Measurements from ENCODE around the gene ROBO4.
A peak's percentile ranks its signal among the peaks of the same experiment; 100 is the strongest.

The ROBO4 gene

DNA sequence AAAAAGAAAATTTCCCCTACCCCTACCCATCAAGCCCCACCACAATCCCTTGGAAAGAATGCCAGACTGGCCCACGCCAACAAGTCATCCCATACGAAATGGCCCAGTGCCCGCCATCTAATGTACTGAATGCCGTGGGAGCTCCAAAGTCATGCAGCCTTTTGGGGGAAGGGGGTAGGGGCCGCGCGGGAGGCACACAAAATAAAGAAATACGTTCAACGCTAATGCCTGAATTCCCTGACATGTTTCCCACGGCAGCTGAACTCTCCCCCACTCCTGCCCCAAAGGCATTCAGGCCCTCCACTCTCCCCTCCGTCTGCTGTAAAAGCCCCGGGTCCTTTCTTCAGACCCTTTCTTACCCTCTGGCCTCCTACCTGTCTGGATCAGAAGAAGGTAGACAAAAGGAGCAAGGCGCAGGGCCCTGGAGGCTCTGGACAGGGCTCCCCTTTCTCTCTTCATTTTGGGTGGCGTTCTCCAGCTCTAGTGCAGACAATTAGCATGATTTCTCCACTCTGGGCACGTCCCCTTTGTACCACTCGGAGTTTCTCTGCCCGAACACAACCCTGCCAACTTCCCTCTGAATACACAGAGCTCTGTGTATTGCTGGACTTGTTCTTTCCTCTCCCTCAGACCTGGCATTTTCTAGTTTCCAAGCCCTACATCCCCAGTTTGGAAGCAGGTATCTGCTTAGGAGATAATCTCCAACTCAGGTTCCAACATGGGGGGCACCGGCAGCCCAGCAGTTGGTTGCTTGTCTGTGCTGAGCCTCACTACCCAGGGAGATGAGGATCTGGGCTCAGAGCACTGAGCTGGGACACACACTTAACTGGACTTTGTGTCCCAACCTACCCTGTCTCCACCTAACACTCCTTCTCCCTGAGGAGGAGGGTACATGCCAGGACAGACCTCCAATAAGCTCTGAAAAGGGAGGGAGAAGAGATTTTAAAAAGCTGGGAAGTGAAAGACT lies 38.2 kb upstream of the ROBO4 start, which contains the start of gene HEPACAM:
TSS of gene HEPACAM (minus strand) at position 500 of the 967 bp plus-strand sequence. CDS start at position 459, 41 bp downstream.
- H3K36me3 ChIP-seq (ENCODE audit: control insufficient read depth, insufficient read depth, low read length, severe bottlenecking), result no peaks in the 10 kb centered on the region
- H3K4me1 ChIP-seq (ENCODE audit: control insufficient read depth, insufficient read depth, low read length), result peaks cover 33% of the 10 kb centered on the region
- no peaks in the 10 kb centered on the region for H3K27me3 ChIP-seq (replicated peaks; ENCODE audit: control insufficient read depth, insufficient read depth, low read length)
- peak within 1 kb of the TSS; percentile 48 for H3K4me3 ChIP-seq (ENCODE audit: low read length)
- H3K9me3 ChIP-seq (ENCODE audit: control insufficient read depth, low read length), result no peaks in the 10 kb centered on the region
- peak within 1 kb of the TSS; percentile 47 for H3K9ac ChIP-seq (ENCODE audit: low read length)
- DNase-seq (ENCODE audit: low read depth), result no peak

GRCh38 chr11:124934862-124935547 lies 37.3 kb upstream of the ROBO4 start:
- peak; percentile 73 for DNase-seq (ENCODE audit: low read depth)
- H3K4me3 ChIP-seq (ENCODE audit: low read length), result peak overlapping the region; percentile 48
- peaks cover 36% of the 10 kb centered on the region for H3K4me1 ChIP-seq (ENCODE audit: control insufficient read depth, insufficient read depth, low read length)
- no peaks in the 10 kb centered on the region for H3K27me3 ChIP-seq (replicated peaks; ENCODE audit: control insufficient read depth, insufficient read depth, low read length)
- no peaks in the 10 kb centered on the region for H3K36me3 ChIP-seq (ENCODE audit: control insufficient read depth, insufficient read depth, low read length, severe bottlenecking)
- peak overlapping the region; percentile 47 for H3K9ac ChIP-seq (ENCODE audit: low read length)
- H3K9me3 ChIP-seq (ENCODE audit: control insufficient read depth, low read length), result no peaks in the 10 kb centered on the region

DNA sequence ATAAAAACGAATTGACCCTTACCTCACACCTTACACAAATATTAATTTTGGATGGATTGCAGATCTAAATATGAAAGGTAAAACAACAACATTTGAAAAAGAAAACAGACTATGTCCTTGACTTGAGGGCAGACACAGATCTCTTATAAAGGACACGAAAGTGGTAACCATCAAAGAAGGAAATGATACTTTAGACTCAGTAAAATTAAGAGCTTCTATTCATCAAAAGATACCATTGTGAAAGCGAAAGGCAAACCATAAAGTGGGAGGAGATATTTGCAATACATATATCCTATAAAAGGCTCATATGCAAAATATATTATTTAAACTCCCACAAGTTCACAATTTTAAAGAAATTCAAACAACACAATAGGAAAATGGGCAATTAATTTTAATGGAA lies 33.1 kb upstream of the ROBO4 start:
- Histone ChIP-seq H3K9ac (ENCODE audit: low read length) (no peak overlapping the region), H3K36me3 (ENCODE audit: control insufficient read depth, insufficient read depth, low read length, severe bottlenecking) (no peaks in the 10 kb centered on the region), H3K9me3 (ENCODE audit: control insufficient read depth, low read length) (no peaks in the 10 kb centered on the region), H3K4me3 (ENCODE audit: low read length) (no peak overlapping the region), H3K4me1 (ENCODE audit: control insufficient read depth, insufficient read depth, low read length) (peaks cover 33% of the 10 kb centered on the region), H3K27me3 (replicated peaks; ENCODE audit: control insufficient read depth, insufficient read depth, low read length) (no peaks in the 10 kb centered on the region)
- no peak for DNase-seq (ENCODE audit: low read depth)

GRCh38 chr11:124928942-124929665 lies 31.4 kb upstream of the ROBO4 start:
- no peak overlapping the region for H3K4me3 ChIP-seq (ENCODE audit: low read length)
- DNase-seq (ENCODE audit: low read depth), result no peak
- H3K27me3 ChIP-seq (replicated peaks; ENCODE audit: control insufficient read depth, insufficient read depth, low read length), result no peaks in the 10 kb centered on the region
- H3K9me3 ChIP-seq (ENCODE audit: control insufficient read depth, low read length), result no peaks in the 10 kb centered on the region
- H3K36me3 ChIP-seq (ENCODE audit: control insufficient read depth, insufficient read depth, low read length, severe bottlenecking), result no peaks in the 10 kb centered on the region
- no peak overlapping the region for H3K9ac ChIP-seq (ENCODE audit: low read length)
- peaks cover 19% of the 10 kb centered on the region for H3K4me1 ChIP-seq (ENCODE audit: control insufficient read depth, insufficient read depth, low read length)

- H3K9ac ChIP-seq (ENCODE audit: low read length), result no peak overlapping the region
- H3K4me3 ChIP-seq (ENCODE audit: low read length), result no peak overlapping the region
- no peak for DNase-seq (ENCODE audit: low read depth)
- H3K27me3 ChIP-seq (replicated peaks; ENCODE audit: control insufficient read depth, insufficient read depth, low read length), result no peaks in the 10 kb centered on the region
- H3K4me1 ChIP-seq (ENCODE audit: control insufficient read depth, insufficient read depth, low read length), result no peaks in the 10 kb centered on the region
- no peaks in the 10 kb centered on the region for H3K9me3 ChIP-seq (ENCODE audit: control insufficient read depth, low read length)
- H3K36me3 ChIP-seq (ENCODE audit: control insufficient read depth, insufficient read depth, low read length, severe bottlenecking), result no peaks in the 10 kb centered on the region
Observed at GRCh38 chr11:124923296-124923695, 25.6 kb upstream of the ROBO4 start.

- Histone ChIP-seq H3K9ac (ENCODE audit: low read length) (no peak overlapping the region), H3K27me3 (replicated peaks; ENCODE audit: control insufficient read depth, insufficient read depth, low read length) (no peaks in the 10 kb centered on the region)
Observed at GRCh38 chr11:124922831-124923230, 25.2 kb upstream of the ROBO4 start.

DNA sequence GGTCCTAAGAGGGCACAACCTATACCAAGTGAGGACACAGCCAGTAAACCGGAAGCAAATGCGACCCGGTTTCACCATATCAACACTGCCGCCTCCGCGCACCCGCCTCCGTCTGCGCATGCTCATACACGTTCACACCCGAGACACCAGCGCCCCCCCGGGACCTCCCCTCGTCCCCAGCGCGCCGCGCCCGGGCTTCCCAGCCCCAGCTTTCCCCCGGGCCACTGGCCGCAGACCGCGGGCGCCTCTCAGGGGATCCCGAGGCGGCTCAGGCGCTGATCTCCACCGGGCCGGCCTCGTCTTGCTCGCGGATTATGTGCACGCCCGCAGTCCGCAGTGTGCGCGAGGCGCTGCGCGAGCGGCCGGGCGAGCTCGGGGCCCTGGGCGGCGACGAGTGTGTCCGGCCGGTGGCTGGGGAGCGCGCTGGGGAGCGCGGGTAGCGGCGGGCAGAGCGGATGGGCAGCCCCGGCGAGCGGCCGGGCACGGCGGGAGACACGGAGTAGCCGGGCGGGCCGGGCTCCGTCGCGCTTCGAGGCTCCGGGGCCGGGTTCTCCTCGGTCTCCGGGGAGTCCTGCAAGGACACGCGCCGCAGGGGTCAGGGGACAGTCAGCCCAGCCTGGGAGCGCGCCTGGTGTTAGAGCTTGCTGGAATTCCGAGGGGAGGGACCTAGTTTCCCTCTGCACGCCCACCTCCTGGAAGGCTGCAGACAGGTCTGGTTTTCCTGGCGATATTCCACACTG lies 23.4 kb upstream of the ROBO4 start:
- Histone ChIP-seq H3K36me3 (ENCODE audit: control insufficient read depth, insufficient read depth, low read length, severe bottlenecking) (no peaks in the 10 kb centered on the region), H3K4me3 (ENCODE audit: low read length) (peak overlapping the region; percentile 33), H3K4me1 (ENCODE audit: control insufficient read depth, insufficient read depth, low read length) (no peaks in the 10 kb centered on the region), H3K27me3 (replicated peaks; ENCODE audit: control insufficient read depth, insufficient read depth, low read length) (no peaks in the 10 kb centered on the region), H3K9ac (ENCODE audit: low read length) (peak overlapping the region; percentile 51), H3K9me3 (ENCODE audit: control insufficient read depth, low read length) (no peaks in the 10 kb centered on the region)
- DNase-seq (ENCODE audit: low read depth), result peak; percentile 73

More at GRCh38 chr11:124922831-124923230, 25.2 kb upstream of the ROBO4 start:
- no peaks in the 10 kb centered on the region for H3K4me1 ChIP-seq (ENCODE audit: control insufficient read depth, insufficient read depth, low read length)
- H3K4me3 ChIP-seq (ENCODE audit: low read length), result no peak overlapping the region
- DNase-seq (ENCODE audit: low read depth), result no peak
- no peaks in the 10 kb centered on the region for H3K36me3 ChIP-seq (ENCODE audit: control insufficient read depth, insufficient read depth, low read length, severe bottlenecking)
- H3K9me3 ChIP-seq (ENCODE audit: control insufficient read depth, low read length), result no peaks in the 10 kb centered on the region

DNA sequence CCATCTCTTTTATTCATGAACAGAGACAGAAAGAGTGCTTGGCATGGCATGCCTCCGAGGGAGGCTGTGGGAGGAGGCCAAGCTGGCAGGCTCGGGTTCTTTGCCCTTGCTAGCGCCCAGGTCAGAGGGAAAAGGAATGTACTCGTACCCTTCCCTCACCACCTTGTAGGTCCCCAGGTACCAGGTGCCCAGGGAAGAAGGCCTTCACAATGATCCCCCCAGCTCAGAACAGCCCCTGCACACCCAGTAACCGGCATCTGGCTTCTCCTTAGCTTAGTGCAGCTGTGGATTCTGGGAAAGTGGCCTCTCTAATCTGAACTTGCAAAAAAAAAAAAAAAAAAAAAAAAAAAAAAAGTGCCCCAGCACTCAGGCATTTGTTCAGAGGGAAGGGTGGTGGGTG lies 22.7 kb upstream of the ROBO4 start:
- Histone ChIP-seq H3K4me3 (ENCODE audit: low read length) (peak overlapping the region; percentile 33), H3K27me3 (replicated peaks; ENCODE audit: control insufficient read depth, insufficient read depth, low read length) (no peaks in the 10 kb centered on the region)

GRCh38 chr11:124919898-124920297 lies 22.2 kb upstream of the ROBO4 start:
- no peaks in the 10 kb centered on the region for H3K4me1 ChIP-seq (ENCODE audit: control insufficient read depth, insufficient read depth, low read length)
- H3K36me3 ChIP-seq (ENCODE audit: control insufficient read depth, insufficient read depth, low read length, severe bottlenecking), result no peaks in the 10 kb centered on the region
- no peak overlapping the region for H3K9ac ChIP-seq (ENCODE audit: low read length)
- H3K4me3 ChIP-seq (ENCODE audit: low read length), result no peak overlapping the region
- DNase-seq (ENCODE audit: low read depth), result no peak
- no peaks in the 10 kb centered on the region for H3K9me3 ChIP-seq (ENCODE audit: control insufficient read depth, low read length)
- H3K27me3 ChIP-seq (replicated peaks; ENCODE audit: control insufficient read depth, insufficient read depth, low read length), result no peaks in the 10 kb centered on the region

More for the DNA sequence above, 22.7 kb upstream of the ROBO4 start:
- Histone ChIP-seq H3K9me3 (ENCODE audit: control insufficient read depth, low read length) (no peaks in the 10 kb centered on the region), H3K9ac (ENCODE audit: low read length) (no peak overlapping the region), H3K4me1 (ENCODE audit: control insufficient read depth, insufficient read depth, low read length) (no peaks in the 10 kb centered on the region), H3K36me3 (ENCODE audit: control insufficient read depth, insufficient read depth, low read length, severe bottlenecking) (no peaks in the 10 kb centered on the region)
- no peak for DNase-seq (ENCODE audit: low read depth)

- Histone ChIP-seq H3K27me3 (replicated peaks; ENCODE audit: control insufficient read depth, insufficient read depth, low read length) (no peaks in the 10 kb centered on the region), H3K9ac (ENCODE audit: low read length) (no peak within 1 kb of the TSS), H3K4me3 (ENCODE audit: low read length) (no peak within 1 kb of the TSS), H3K9me3 (ENCODE audit: control insufficient read depth, low read length) (no peaks in the 10 kb centered on the region), H3K36me3 (ENCODE audit: control insufficient read depth, insufficient read depth, low read length, severe bottlenecking) (no peaks in the 10 kb centered on the region), H3K4me1 (ENCODE audit: control insufficient read depth, insufficient read depth, low read length) (no peaks in the 10 kb centered on the region)
- no peak for DNase-seq (ENCODE audit: low read depth)
Observed at GRCh38 chr11:124918950-124919349, 21.3 kb upstream of the ROBO4 start, which contains the start of gene HEPN1. Gene HEPN1 (plus strand): TSS chr11:124919250.

Data from adipocyte (in vitro differentiated cells).